DMS114 treated with DMSO at 0.1 percent for 48 hours (cell line): ENCODE data around the gene ACTR8.

Source experiments
- DNase-seq: peaks from one replicate; lab custom pipeline; 2025; ENCODE audit not compliant: unreplicated experiment; lab: John Stamatoyannopoulos, UW

Gene ACTR8

DNA sequence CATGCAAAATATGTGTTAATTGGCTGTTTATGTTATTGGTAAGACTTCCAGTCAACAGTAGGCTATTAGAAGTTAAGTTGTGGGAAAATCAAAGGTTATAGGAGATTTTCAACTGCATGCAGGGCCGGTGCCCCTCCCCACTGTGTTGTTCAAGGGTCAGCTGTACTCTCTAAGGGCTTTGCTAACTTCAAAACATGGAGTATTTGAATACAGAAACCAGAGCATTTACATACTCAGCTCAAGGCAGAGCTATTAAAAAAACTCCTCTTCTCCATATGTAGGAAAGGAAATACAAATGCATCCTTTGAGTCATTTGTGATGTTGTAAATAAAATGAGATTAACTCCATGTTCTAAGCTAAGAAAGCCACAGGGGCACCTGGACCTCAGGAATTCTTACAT, 18.8 kb downstream of the ACTR8 start:
- no peak for DNase-seq

DNA sequence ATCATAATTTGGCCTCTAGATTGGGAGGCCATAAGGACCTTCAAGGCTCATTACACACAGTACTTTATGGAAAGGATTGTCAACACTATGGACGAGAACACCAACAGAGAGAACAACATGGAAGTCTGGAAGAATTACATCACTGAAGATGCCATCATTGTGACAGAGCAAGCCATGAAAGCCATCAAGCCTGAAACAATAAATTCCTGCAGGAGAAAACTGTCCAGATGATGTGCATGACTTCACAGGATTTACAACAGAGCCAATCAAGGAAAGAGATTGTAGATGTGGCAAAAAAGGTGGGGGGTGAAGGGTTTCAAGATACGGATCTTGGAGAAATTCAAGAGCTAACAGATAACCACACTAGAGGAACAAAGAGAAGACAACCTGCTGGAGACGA, 19.7 kb downstream of the ACTR8 start:
- DNase-seq: no peak

- no peak for DNase-seq
These were observed 21.8 kb downstream of the ACTR8 start for GRCh38 chr3:53860196-53860595.

- no peak for DNase-seq
These were observed 22.8 kb downstream of the ACTR8 start for GRCh38 chr3:53859178-53859577.

DNA sequence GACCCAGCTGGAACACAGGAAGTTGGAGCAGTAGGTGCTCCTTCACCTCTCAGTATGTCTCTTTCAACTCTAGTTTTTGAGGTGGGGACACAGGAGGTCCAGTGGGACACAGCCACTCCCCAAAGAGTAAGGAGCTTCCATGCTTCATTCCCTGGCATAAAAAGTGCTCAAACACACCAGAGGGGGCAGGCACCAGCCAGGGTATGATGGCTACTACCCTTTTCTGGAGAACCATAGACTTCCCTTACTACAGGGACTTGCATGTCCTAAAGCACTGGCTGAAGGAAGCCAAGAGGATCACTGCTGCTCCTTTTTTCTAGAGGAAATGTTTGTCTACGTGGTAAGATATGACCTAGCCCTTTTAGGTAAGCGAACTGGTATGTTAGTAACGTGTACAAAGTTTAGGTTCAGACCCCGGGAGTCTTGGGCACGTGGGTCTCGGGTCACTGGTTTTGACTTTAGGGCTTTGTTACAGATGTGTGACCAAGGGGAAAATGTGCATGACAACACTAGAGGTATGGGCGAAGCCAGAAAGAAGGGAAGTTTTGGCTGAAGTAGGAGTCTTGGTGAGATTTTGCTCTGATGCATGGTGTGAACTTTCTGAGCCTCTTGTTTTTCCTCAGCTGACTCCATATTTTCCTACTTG, 23.7 kb downstream of the ACTR8 start:
- no peak for DNase-seq

DNA sequence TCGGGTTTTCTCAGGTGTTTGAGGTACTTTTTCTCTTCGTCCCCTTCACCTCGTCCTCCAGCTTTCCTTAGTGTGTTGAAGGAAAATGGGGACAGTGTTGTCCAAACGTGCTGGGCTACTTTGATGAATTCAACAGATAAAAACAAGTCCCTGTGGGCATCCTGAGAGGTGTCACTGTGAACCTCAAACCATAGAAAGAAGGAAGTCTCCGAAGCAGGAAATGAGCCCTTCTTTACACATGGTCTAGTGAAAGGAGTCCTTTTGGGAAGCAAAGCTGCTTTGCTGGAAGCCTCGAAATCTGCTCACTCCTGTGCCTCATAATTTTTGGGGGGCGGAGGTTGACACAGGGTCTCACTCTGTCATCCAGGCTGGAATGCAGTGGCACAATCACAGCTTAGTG, 25.0 kb downstream of the ACTR8 start:
- no peak for DNase-seq

- DNase-seq: no peak
These were observed 31.1 kb downstream of the ACTR8 start for GRCh38 chr3:53850895-53851294.

- no peak for DNase-seq
These were observed 32.0 kb downstream of the ACTR8 start for GRCh38 chr3:53849916-53850315.

DNA sequence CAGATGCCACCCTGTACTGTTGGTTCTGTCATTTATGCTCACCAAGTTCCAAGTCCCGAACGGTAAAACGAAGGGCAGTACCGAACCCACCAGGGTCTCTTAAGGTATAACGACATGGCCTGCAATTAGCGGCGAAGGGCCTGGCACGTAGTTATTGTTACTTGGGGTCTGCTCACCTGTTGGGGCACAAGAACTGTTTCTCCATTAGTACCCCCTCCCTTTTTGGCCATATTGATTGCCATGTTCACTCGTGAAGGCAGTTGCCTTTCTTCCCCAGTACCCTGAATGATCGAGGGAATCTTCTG, 35.1 kb downstream of the ACTR8 start:
- DNase-seq: no peak

- no peak for DNase-seq
These were observed 35.7 kb downstream of the ACTR8 start, which contains the start of the genes CHDH and IL17RB for GRCh38 chr3:53846134-53846850. CHDH (minus strand) TSS chr3:53846419; CDS start chr3:53824008, 22,411 bp downstream. IL17RB (plus strand) TSS chr3:53846568; CDS start chr3:53846589, 21 bp downstream.

DNA sequence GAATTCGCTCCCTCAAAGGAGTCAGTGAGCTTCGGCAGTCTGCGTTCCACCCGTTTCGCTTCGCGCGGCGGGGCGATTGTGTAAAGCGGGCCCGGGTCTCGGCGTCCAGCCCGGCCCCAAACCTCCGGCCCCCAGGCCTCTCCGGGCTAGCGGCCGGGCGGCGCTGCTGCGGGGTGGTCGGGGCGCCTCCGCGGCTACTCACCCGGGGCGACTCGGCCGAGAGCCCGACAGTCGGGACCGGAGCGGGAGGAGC, 36.1 kb downstream of the ACTR8 start:
- no peak for DNase-seq

- DNase-seq: no peak
These were observed 36.7 kb downstream of the ACTR8 start for GRCh38 chr3:53845103-53845880.

GRCh38 chr3:53844262-53845102, 37.5 kb downstream of the ACTR8 start:
- DNase-seq: no peak

DNA sequence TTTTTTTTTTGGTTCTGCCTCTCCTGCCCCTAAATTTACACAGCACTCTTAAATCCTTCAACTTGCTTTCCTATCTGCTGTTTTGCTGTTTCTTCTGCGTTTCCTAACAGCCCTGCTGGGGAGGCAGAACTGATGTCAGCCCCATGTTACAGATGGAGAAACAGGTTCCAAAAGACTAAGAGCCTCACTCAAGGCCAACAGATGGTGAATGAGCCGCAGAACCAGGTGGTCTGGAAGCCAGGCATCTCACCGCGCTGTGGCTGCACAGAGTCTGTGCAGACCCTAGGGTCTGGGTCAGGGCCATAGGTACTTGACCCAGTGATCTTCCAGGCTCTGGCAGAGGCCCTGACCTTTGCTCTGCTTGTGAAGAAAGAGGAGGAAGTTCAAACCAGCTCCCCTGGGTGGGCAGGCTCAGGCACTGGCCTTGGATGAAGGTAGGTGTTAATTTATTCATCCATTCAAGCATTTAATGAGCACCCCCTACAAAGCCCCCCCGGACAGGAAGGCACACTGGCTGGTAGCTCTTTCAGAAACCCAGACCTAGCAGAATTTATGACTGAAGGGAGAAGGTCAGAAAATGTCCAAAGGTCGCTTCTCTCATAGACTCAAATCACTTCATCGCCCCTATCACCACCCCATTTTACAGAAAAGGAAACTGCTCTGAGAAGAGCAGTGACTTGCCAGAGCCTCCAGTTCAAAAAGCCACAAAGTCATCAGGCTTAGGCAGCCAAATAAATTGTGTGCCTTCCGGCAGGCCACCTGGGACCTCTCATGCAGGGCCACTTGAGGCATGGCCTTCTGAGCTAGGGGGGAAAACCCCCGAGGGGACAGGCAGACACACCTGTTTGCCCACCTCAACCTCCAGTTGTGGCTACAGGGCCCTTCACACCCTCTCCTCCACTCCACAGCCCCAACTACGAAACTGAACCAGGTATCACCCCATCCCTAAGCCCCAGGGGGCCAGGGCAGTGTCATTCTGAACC, 38.5 kb downstream of the ACTR8 start:
- no peak for DNase-seq

GRCh38 chr3:53842436-53843194, 39.3 kb downstream of the ACTR8 start:
- DNase-seq: no peak

- no peak for DNase-seq
These were observed 40.7 kb downstream of the ACTR8 start for GRCh38 chr3:53841296-53841695.

DNA sequence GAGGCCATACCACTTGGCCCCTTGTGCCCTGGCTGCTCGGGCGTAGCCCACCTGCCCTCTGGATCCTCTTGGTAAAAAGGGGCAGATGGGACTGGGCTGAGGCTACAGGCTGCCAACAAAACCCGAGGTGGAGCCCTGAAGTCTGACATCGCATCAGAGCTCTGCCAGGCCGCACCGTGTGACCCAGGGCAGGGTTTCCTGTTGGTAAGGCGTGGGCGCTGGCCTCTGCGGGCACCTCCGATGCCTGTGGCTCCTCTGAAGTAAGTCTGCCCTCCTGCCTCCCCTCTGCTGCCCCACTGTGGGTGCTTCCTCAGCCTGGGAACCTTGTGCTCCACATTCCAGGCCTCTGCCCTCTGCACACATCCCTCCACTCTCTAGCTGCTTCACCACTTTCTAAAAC, 44.6 kb downstream of the ACTR8 start:
- no peak for DNase-seq

GRCh38 chr3:53836084-53836872, 45.7 kb downstream of the ACTR8 start:
- DNase-seq: no peak

DNA sequence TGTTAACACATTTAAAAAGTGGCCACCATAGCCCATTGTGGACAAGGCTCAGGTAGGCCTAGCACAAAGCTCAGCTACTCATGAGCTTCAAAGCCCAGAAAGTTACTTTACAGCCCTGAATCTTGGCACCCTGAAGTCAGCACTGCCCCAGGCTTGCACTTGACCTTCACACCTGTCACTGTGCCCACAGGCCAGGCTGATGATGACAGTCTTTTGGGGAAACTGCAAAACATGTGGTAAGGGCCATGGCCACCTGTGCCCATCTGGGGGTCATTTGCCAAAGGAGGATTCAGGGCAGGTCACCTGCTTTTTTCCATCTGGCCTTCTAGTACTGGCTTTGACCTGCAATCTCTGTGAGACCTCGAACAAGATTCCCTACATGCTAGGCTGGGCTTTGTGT, 46.7 kb downstream of the ACTR8 start:
- DNase-seq: no peak
